Neural cell (in vitro differentiated cells): ENCODE data around the gene CDC42BPB. TPM values are rescaled to one million over a fixed set of nuclear protein-coding genes. Genes with fewer than 3 reads are reported as not detected.

ENCODE experiments used
- H2AFZ ChIP-seq: fragments of 200-600, 300-800 bp; sonication (generic), shearing (Covaris generic); 2 replicates; pipeline ENCODE4 v1.6.0; 2014; ENCODE audit warnings: low read depth, mild to moderate bottlenecking, antibody characterized with exemption, low read length, moderate library complexity
- H3F3A ChIP-seq: fragments of 200-600 bp; shearing (Covaris generic); 2 replicates; pipeline ENCODE4 v1.6.1; 2016; ENCODE audit warnings: mild to moderate bottlenecking, moderate library complexity, mixed read lengths, antibody characterized with exemption, low read length; ENCODE audit not compliant: insufficient read depth, poor library complexity, severe bottlenecking
- H3K27ac ChIP-seq: fragments of 200-600, 300-800 bp; sonication (generic), shearing (Covaris generic); 2 replicates; pipeline ENCODE4 v1.5.1; 2014; ENCODE audit warnings: mild to moderate bottlenecking, low read length, moderate library complexity
- H3K27me3 ChIP-seq: fragments of 300-800, 200-600 bp; sonication (generic), shearing (Covaris generic); 2 replicates; pipeline ENCODE4 v1.6.0; 2014; ENCODE audit warnings: mild to moderate bottlenecking, low read depth, low read length, moderate library complexity; ENCODE audit not compliant: insufficient read depth
- H3K36me3 ChIP-seq: fragments of 300-800, 200-600 bp; sonication (generic), shearing (Covaris generic); 2 replicates; pipeline ENCODE4 v1.5.1; 2014; ENCODE audit warnings: mild to moderate bottlenecking, antibody characterized with exemption, low read length, moderate library complexity; ENCODE audit not compliant: insufficient read depth
- H3K4me2 ChIP-seq: fragments of 300-800, 200-600 bp; sonication (generic), shearing (Covaris generic); 2 replicates; pipeline ENCODE4 v1.6.0; 2014; ENCODE audit warnings: mild to moderate bottlenecking, low read length
- H3K4me3 ChIP-seq: fragments of 300-800, 200-600 bp; sonication (generic), shearing (Covaris generic); 2 replicates; pipeline ENCODE4 v1.5.1; 2014; ENCODE audit warnings: mild to moderate bottlenecking, low read length, moderate library complexity
- H3K79me2 ChIP-seq: fragments of 200-600 bp; shearing (Covaris generic); replicated peaks from 2 replicates; pipeline ENCODE4 v1.6.0; 2014; ENCODE audit warnings: mild to moderate bottlenecking, low read length, moderate library complexity; ENCODE audit not compliant: insufficient read depth
- H3K9ac ChIP-seq: fragments of 300-800, 200-600 bp; sonication (generic), shearing (Covaris generic); 2 replicates; pipeline ENCODE4 v1.6.1; 2016; ENCODE audit warnings: mild to moderate bottlenecking, low read length, mixed read lengths
- H3K9me2 ChIP-seq: fragments of 200-600 bp; shearing (Covaris generic); 2 replicates; pipeline ENCODE4 v1.6.1; 2016; ENCODE audit warnings: mild to moderate bottlenecking, low read length, mixed read lengths; ENCODE audit not compliant: insufficient read depth
- H3K9me3 ChIP-seq: fragments of 200-600, 300-800 bp; sonication (generic), shearing (Covaris generic); 2 replicates; pipeline ENCODE4 v1.6.1; 2016; ENCODE audit warnings: mild to moderate bottlenecking, mixed run types, low read length, moderate library complexity, mixed read lengths
- H4K20me1 ChIP-seq: fragments of 200-600 bp; shearing (Covaris generic); 2 replicates; pipeline ENCODE4 v1.6.1; 2016; ENCODE audit warnings: mild to moderate bottlenecking, mixed run types; ENCODE audit not compliant: insufficient read depth
- CTCF ChIP-seq: fragments of 450-650 bp; IDR thresholded peaks from 2 replicates; pipeline ENCODE4 v1.5.1; 2014; ENCODE audit warnings: antibody characterized with exemption, mild to moderate bottlenecking, moderate library complexity; ENCODE audit not compliant: poor library complexity, severe bottlenecking
- EP300 ChIP-seq: fragments of 450-650 bp; conservative IDR thresholded peaks from 2 replicates; pipeline ENCODE4 v1.6.1; 2014; ENCODE audit warnings: antibody characterized with exemption, mild to moderate bottlenecking, moderate library complexity; ENCODE audit not compliant: poor library complexity, severe bottlenecking
- EZH2 ChIP-seq: fragments of 200-600, 300-800 bp; shearing (Covaris generic), sonication (generic); IDR thresholded peaks from 2 replicates; pipeline ENCODE4 v1.6.1; 2014; ENCODE audit warnings: antibody characterized with exemption, low read length, borderline replicate concordance, mild to moderate bottlenecking; ENCODE audit not compliant: insufficient read depth, poor library complexity, severe bottlenecking
- MXI1 ChIP-seq: fragments of 450-650 bp; conservative IDR thresholded peaks from 2 replicates; pipeline ENCODE4 v1.6.1; 2014; ENCODE audit warnings: antibody characterized with exemption, mild to moderate bottlenecking; ENCODE audit not compliant: poor library complexity, severe bottlenecking
- POLR2AphosphoS5 ChIP-seq: IDR thresholded peaks from 2 replicates; pipeline ENCODE4 v1.6.1; 2012
- RAD21 ChIP-seq: fragments of 450-650 bp; conservative IDR thresholded peaks from 2 replicates; pipeline ENCODE4 v1.6.1; 2014; ENCODE audit warnings: antibody characterized with exemption, mild to moderate bottlenecking, moderate library complexity
- SMC3 ChIP-seq: fragments of 450-650 bp; conservative IDR thresholded peaks from 2 replicates; pipeline ENCODE4 v1.6.1; 2014; ENCODE audit warnings: antibody characterized with exemption, mild to moderate bottlenecking, moderate library complexity; ENCODE audit not compliant: poor library complexity
- TAF1 ChIP-seq: IDR thresholded peaks from 2 replicates; pipeline ENCODE4 v1.6.1; 2012; ENCODE audit warnings: low read depth
- polyA plus RNA-seq: library from polyadenylated mRNA; depleted of rRNA; stranded (reverse); fragments of >200 nt; gene quantifications from 2 replicates; pipeline ENCODE4 v1.2.3, GENCODE V29; 2014
- TF ChIP-seq, protein P1 (sequence below): IDR thresholded peaks from 2 replicates; pipeline ENCODE4 v1.6.1; 2012; ENCODE audit warnings: borderline replicate concordance

Gene CDC42BPB
- polyA plus RNA-seq, 1 donor from 2014 or later: 43.8 TPM

DNA sequence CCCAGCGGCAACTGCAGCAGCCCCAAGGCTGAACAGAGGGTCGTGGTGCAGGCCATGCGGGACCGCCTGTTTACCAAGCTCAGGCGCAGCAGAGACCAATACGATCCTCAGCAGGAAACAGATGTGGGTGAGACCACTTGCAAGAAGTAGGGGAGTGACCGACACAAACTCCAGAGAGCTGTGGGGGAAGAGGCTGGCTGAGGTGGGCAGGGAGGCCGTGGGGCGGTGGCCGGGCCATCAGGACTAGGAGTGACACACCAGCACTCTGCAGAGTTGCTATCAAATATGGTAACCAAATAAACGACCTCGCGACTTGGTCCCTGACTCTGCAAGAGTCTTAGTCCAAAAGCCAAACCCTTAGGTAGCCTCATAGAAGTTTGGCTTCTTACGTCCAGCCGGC is 104.2 kb downstream of the CDC42BPB start (continued):
- TF ChIP-seq CTCF (no peak), SMC3 (no peak)

- H3K4me2 ChIP-seq: no peak overlapping the region
- no peaks in the 10 kb centered on the region for H3K27me3 ChIP-seq
- H4K20me1 ChIP-seq: no peaks in the 10 kb centered on the region
- no peaks in the 10 kb centered on the region for H3F3A ChIP-seq
- no peaks in the 10 kb centered on the region for H3K9me3 ChIP-seq
- H3K9ac ChIP-seq: no peak overlapping the region
- no peaks in the 10 kb centered on the region for H3K9me2 ChIP-seq
- H3K36me3 ChIP-seq: peaks cover 5% of the 10 kb centered on the region
- no peaks in the 10 kb centered on the region for H3K79me2 ChIP-seq
- no peak overlapping the region for H3K27ac ChIP-seq
- no peak overlapping the region for H3K4me3 ChIP-seq
- TF ChIP-seq EZH2 (no peak), TAF1 (no peak), CTCF (no peak), RAD21 (no peak), EP300 (no peak), MXI1 (no peak), POLR2AphosphoS5 (no peak), SMC3 (no peak)
- TF ChIP-seq, protein P1, sequence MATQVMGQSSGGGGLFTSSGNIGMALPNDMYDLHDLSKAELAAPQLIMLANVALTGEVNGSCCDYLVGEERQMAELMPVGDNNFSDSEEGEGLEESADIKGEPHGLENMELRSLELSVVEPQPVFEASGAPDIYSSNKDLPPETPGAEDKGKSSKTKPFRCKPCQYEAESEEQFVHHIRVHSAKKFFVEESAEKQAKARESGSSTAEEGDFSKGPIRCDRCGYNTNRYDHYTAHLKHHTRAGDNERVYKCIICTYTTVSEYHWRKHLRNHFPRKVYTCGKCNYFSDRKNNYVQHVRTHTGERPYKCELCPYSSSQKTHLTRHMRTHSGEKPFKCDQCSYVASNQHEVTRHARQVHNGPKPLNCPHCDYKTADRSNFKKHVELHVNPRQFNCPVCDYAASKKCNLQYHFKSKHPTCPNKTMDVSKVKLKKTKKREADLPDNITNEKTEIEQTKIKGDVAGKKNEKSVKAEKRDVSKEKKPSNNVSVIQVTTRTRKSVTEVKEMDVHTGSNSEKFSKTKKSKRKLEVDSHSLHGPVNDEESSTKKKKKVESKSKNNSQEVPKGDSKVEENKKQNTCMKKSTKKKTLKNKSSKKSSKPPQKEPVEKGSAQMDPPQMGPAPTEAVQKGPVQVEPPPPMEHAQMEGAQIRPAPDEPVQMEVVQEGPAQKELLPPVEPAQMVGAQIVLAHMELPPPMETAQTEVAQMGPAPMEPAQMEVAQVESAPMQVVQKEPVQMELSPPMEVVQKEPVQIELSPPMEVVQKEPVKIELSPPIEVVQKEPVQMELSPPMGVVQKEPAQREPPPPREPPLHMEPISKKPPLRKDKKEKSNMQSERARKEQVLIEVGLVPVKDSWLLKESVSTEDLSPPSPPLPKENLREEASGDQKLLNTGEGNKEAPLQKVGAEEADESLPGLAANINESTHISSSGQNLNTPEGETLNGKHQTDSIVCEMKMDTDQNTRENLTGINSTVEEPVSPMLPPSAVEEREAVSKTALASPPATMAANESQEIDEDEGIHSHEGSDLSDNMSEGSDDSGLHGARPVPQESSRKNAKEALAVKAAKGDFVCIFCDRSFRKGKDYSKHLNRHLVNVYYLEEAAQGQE: no peak
- H2AFZ ChIP-seq: no peak overlapping the region
Measured at GRCh38 chr14:102952276-102952675, 105.1 kb downstream of the CDC42BPB start.

- Histone ChIP-seq H3K9me3 (no peaks in the 10 kb centered on the region), H3K27me3 (no peaks in the 10 kb centered on the region), H2AFZ (no peak overlapping the region), H3K4me2 (no peak overlapping the region), H3K79me2 (no peaks in the 10 kb centered on the region), H3K9ac (no peak overlapping the region), H3F3A (no peaks in the 10 kb centered on the region), H4K20me1 (no peaks in the 10 kb centered on the region), H3K36me3 (peaks cover 5% of the 10 kb centered on the region), H3K27ac (no peak overlapping the region), H3K9me2 (no peaks in the 10 kb centered on the region), H3K4me3 (no peak overlapping the region)
- TF ChIP-seq CTCF: no peak
Measured at GRCh38 chr14:102951799-102952198, 105.5 kb downstream of the CDC42BPB start.
